NCI-H510A (cell line): ENCODE results near the gene F11R.
"Not testable (repeated sequence)": the region's sequence is repeated elsewhere in the genome, so short reads cannot be mapped to it uniquely, and the experiment has no call there.

Source experiments
- DNase-seq: peaks from one replicate; lab custom pipeline; 2025; lab: John Stamatoyannopoulos, UW

Gene F11R

DNA sequence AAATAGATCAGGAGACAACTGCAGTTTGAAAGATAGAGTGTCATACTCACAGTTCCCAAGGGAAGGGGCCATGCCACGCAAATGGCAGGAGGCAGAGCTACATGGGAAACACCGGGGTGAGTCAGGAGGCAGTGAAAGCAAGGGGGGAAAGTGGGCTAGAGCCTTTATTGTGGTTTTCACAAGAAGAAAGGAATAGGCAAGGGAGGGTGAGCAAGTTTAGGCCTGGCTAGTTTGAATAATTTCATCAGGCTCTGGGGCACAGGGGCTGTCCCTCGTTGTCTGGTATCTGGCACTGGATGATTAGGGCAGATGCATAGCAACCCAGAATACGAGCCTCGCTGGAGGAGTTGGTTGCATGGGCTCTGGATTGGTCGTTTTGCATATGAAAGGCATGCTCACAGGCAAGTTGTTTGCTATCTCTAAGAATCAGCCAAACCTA is 49.3 kb downstream of the F11R start:
- no peak for DNase-seq

DNA sequence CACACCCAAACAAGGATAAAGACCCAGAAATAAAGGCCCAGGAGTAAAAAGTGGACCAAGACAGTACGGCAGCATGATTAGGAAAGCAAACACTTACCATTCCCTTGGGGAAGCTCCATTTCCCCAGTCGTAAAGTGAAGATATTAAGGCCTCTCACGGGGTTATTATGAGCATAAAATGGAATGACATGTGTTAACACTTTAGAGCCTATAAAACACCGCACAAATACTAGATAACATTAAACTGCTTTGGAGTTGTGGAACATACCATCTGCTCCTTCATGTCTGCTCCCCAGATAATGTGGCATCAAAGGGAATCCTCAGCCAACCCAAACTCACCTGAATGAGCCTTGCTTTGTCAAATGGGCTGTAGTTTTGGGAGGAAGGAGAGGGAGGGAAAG is 57.4 kb downstream of the F11R start:
- no peak for DNase-seq

DNA sequence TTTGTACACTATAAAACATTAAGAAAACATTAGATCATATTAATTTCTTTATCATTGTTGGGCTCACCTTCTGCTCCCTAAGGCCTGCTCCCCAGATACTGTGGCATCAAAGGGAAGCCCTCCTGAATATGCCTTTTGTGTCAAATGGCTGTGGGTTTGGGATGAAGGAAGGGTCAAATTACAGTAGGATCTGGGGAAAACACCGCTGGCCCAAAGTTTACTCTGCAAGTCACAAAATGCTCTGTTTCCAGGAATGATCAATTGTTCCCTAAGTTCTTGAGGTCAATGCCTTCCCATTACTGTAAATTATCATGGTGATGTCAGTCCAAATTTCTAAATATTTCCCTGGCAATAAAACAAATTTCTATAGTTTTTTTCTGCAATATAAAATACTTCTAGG is 59.5 kb downstream of the F11R start:
- no peak for DNase-seq

DNA sequence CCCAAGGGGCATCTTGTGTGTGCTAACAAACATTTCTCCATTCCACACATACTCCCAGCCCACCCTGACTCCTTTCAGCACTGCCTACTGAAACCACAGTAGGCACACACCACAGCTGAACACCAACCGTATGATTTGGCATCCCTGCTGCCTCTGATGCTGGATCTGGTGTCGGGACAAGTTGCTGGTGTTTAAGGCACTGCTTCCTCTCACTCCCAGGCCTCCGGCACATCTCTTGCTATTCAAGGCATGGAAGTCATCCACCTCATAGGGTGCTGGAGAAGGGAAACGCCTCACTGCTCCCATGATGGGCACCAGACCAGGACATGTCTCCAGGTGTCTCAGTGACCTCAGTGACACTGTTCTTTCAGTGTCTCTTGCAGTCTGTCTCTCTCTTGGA is 64.0 kb downstream of the F11R start:
- DNase-seq = no peak

DNA sequence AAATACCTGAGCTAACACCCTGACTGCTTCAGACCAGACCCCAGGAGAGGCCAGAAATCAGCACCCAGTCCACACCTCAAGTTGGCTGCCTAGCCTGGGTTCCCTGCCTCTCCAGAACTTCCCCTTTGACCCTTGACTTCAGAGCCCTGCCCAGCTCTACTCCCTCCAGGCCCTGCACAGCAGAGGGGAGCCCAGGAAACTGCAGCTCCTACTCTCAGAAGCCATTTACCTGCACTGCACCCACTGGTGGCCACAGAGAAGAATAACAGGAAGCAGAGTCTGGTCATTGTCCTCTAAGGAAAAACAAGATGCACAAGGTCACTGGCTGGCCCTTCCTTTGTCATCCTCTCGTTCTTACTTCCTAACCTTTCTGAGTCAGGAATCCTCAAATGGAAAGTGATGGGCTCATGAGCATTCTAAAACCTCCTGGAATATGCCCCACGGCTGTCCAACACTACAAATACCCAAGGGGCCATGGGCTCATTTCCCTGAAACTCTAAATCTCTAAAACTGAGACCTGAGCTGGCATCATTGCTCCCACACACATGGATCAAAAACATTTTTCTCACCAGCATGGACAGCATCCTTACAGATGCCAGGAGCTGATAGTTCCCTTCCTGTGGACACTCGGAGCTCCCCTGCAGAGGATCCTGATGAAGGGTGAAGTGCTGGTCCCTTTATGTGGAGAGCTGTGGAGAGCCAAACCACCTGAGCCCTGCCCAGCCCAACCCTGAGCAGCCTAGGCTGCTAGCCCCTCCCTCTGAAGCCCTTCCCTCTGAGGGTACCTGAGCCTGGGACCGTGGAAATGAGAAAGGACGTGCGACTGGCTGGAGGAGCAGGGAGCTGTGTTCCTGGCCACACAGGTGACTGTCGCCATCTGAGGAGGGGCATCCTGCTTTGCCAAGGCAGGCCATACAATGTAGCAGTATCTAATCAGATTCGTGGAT is 66.5 kb downstream of the F11R start, which contains the start of gene ITLN2:
ITLN2 (minus strand) TSS at position 652 of the 947 bp plus-strand sequence; CDS start at position 584, 68 bp downstream.
- no peak for DNase-seq

DNA sequence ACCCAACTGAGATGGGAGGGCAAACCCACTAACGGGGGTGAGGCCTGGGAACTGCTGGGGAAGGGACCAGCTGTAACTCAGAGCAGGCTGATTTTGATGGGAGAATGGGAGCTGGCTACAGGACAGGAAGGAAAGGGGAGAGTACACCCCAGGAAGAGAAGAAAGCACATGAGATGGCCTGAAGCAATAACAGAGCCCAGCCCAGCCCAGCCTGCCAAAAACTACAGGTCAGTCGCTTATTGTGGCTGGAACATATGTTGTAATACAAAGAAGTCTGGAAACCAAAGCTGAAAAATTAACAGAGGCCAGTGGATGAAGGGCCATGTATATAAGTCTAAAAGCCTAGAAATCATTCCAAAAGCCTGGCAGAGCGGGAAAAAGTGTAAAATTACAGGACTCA is 67.9 kb downstream of the F11R start:
- no peak for DNase-seq

DNA sequence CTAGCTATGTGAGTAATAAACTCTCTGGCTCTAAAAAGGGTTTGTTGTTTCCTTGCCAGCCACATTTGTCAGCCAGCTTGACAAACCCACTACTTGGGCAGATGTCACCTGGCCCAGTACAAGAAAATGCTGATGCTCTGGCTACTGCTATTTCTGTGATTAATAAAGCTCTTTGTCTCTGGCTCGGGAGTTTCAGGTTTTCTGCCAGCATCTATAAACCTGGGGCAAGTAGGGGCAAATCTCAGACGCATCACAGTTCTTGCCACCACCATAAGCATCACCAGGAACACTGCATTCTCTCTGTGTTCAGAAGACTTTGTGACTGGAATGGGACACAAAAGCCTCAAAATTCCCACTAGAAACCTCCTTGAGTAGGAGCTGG is 68.8 kb downstream of the F11R start:
- no peak for DNase-seq

DNA sequence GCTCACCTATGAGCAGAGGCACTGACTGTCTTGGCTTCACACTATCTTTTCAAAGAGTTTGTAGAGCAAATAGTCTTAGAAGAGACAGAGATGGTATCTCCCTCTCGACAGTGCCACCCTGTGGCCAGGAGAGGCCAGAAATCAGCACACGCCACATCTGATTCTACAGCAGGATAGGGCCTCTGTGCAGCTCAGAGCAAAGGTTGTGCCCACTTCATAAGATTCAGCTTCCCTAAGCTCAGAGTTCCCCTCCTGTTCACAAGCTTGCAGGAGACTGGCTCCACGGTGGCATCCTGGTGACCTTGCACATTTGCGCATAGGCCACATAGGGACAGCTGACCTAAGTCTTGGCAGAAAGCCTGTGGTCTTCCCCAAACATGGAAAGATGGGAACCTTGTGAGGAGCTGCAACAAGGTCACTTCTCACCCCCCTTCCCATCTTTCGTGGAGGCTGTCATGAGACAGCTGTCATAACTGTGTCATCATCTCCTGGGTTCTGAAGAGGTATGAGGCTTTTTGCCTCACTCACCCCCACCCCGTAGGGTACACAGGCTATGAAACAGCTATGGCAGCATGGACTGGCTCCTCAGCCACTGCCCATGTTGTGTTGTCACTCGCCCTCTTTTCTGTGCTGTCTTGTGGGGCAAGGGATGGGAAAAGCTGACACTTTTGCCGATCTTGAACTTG is 69.4 kb downstream of the F11R start:
- DNase-seq = no peak

DNA sequence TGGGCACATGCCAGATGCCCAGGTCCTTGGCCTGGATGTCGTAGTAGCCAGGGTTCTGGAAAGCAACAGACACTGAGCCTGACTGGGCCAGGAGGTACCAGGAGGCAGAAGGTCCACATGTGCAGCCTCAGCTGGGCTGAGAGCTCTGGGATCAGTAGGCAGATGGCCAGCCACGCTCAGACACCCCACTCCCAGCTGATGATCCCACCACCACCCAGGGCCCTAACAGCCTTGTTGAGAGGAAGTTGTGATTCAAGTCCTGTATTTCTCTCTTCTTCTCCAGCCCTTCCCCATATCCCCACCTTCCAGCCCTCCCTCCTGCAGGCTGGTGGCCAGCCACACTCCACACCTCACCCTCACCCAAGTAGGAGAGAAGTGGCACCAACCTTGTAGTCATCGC is 70.3 kb downstream of the F11R start:
- DNase-seq = no peak

DNA sequence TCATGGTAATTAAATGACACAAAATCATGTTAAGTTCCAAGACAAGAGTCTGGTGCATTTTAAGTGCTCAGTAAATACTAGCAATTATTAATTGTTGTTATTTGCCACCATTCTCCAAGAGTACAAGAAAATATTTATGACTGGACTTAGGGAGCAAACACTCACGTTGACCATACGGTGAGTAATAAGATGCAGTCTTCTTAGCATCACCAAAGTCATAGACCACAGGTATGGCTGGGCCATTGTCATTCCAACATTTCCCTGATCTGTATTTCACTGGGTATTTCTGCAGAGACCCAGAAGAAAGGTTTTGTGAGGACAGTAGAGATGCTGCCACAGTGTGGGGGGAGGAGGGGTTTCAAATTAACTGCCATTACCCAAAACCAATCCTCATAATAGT is 71.1 kb downstream of the F11R start:
- no peak for DNase-seq

DNA sequence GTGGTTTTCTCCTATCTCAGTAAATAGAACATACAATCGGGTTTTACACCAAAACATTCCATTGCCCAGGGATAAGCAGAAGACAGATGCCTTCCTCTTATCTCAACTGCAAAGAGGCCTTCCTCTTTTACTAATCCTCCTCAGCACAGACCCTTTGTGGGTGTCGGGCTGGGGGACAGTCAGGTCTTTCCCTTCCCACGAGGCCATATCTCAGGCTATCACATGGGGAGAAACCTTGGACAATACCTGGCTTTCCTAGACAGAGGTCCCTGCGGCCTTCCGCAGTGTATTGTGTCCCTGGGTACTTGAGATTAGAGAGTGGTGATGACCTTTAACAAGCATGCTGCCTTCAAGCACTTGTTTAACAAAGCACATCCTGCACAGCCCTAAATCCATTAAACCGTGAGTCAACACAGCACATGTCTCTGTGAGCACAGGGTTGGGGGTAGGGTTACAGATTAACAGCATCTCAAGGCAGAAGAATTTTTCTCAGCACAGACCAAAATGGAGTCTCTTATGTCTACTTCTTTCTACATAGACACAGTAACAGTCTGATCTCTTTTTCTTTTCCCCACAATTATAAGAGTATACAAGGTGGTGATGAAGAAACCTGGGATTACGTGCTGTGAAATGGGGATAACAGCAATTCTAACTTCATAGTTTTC is 71.6 kb downstream of the F11R start:
- not testable (repeated sequence) for DNase-seq

DNA sequence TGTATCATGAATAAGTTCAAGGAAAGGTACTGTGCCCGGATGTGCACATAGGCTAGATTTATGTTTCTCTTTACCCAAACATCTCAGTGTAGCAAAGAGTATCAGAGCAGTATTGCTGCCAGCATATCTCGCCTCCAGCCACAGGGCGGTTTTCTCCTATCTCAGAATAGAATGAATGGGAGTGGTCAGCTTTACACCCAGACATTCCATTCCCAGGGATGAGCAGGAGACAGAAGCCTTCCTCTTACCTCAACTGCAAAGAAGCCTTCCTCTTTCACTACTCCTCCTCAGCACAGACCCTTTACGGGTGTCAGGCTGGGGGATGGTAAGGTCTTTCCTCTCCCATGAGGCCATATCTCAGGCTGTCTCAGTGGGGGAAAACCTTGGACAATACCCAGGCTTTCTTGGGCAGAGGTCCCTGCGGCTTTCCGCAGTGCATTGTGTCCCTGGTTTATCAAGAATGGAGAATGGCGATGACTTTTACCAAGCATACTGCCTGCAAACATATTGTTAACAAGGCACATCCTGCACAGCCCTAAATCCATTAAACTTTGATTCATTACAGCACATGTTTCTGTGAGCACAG is 73.7 kb downstream of the F11R start:
- not testable (repeated sequence) for DNase-seq

DNA sequence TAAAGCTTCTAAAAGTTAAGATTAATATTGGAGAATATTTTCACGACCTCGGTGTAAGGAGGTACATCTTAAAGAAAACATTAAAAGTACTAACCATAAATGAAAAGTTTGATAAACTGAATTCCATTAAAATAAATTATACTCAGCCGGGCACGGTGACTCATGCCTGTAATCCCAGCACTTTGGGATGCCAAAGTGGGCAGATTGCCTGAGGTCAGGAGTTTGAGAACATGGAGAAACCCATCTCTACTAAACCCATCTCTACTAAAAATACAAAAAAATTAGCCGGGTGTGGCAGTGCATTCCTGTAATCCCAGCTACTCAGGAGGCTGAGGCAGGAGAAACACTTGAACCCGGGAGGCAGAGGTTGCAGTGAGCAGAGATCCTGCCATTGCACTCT is 75.1 kb downstream of the F11R start:
- DNase-seq = not testable (repeated sequence)
